ENCODE results near the gene HOXC9. TPM values are rescaled to one million over a fixed set of nuclear protein-coding genes. Genes with fewer than 3 reads are reported as not detected.
"Not testable (repeated sequence)": the region's sequence is repeated elsewhere in the genome, so short reads cannot be mapped to it uniquely, and the experiment has no call there.

Gene HOXC9
- polyA plus RNA-seq, 6 donors from 2014 or later = not detected

GRCh38 chr12:54038284-54038870, 38.4 kb downstream of the HOXC9 start:
- Mint-ChIP-seq H3K9me3 (peaks cover 0 to 6% (median 0%) of the 10 kb centered on the region in 7 donors), H3K27ac (no peak overlapping the region), H3K27me3 (peaks cover 83 to 96% (median 96%) of the 10 kb centered on the region in 3 donors), H3K4me1 (peaks cover 6 to 11% (median 9%) of the 10 kb centered on the region in 3 donors), H3K36me3 (no peaks in the 10 kb centered on the region), H3K4me3 (no peak overlapping the region)
- DNase-seq = no peak
- no peak for ATAC-seq (ENCODE audit: low read depth in 2 of 2)

GRCh38 chr12:54038871-54039414, 39.0 kb downstream of the HOXC9 start:
- DNase-seq (no peak), ATAC-seq (ENCODE audit: low read depth in 2 of 2) (no peak)
- H3K4me3 Mint-ChIP-seq = no peak overlapping the region
- H3K9me3 Mint-ChIP-seq = peaks cover 0 to 6% (median 0%) of the 10 kb centered on the region in 7 donors
- H3K36me3 Mint-ChIP-seq = no peaks in the 10 kb centered on the region
- H3K27ac Mint-ChIP-seq = no peak overlapping the region
- peaks cover 4 to 9% (median 8%) of the 10 kb centered on the region in 3 donors for H3K4me1 Mint-ChIP-seq
- peaks cover 85 to 99% (median 96%) of the 10 kb centered on the region in 3 donors for H3K27me3 Mint-ChIP-seq

- H3K27ac Mint-ChIP-seq = peak overlapping the region in 1 of 6 donors; percentile 25
Measured at GRCh38 chr12:54039417-54040147, 39.6 kb downstream of the HOXC9 start.

GRCh38 chr12:54040148-54040494, 40.2 kb downstream of the HOXC9 start:
- H3K27ac Mint-ChIP-seq = peak overlapping the region in 2 of 6 donors; percentile 25 to 27
- peaks cover 0 to 4% (median 0%) of the 10 kb centered on the region in 7 donors for H3K9me3 Mint-ChIP-seq
- peaks cover 89 to 100% (median 100%) of the 10 kb centered on the region in 3 donors for H3K27me3 Mint-ChIP-seq
- DNase-seq (no peak), ATAC-seq (ENCODE audit: low read depth in 2 of 2) (no peak)
- peak overlapping the region in 2 of 8 donors; percentile 9 to 19 for H3K4me3 Mint-ChIP-seq
- H3K36me3 Mint-ChIP-seq = no peaks in the 10 kb centered on the region
- H3K4me1 Mint-ChIP-seq = peaks cover under 1 to 6% (median under 1%) of the 10 kb centered on the region in 3 donors

More at GRCh38 chr12:54039417-54040147, 39.6 kb downstream of the HOXC9 start:
- Mint-ChIP-seq H3K36me3 (no peaks in the 10 kb centered on the region), H3K4me1 (peaks cover 3 to 9% (median 4%) of the 10 kb centered on the region in 3 donors), H3K4me3 (peak overlapping the region in 1 of 8 donors; percentile 19), H3K9me3 (peaks cover 0 to 4% (median 0%) of the 10 kb centered on the region in 7 donors), H3K27me3 (peaks cover 87 to 100% (median 100%) of the 10 kb centered on the region in 3 donors)
- DNase-seq (no peak), ATAC-seq (ENCODE audit: low read depth in 2 of 2) (no peak)

GRCh38 chr12:54040648-54041047, 40.7 kb downstream of the HOXC9 start:
- Mint-ChIP-seq H3K27me3 (peaks cover 89 to 100% (median 100%) of the 10 kb centered on the region in 3 donors), H3K36me3 (no peaks in the 10 kb centered on the region), H3K4me3 (peak overlapping the region in 1 of 8 donors; percentile 9), H3K4me1 (peaks cover 0 to 5% (median 0%) of the 10 kb centered on the region in 3 donors), H3K9me3 (peaks cover 0 to 4% (median 0%) of the 10 kb centered on the region in 7 donors), H3K27ac (no peak overlapping the region)
- ATAC-seq (ENCODE audit: low read depth in 2 of 2) (no peak), DNase-seq (no peak)

- Mint-ChIP-seq H3K27ac (no peak overlapping the region), H3K4me3 (no peak overlapping the region), H3K27me3 (peaks cover 89 to 100% (median 100%) of the 10 kb centered on the region in 3 donors), H3K36me3 (peaks cover 0 to 1% of the 10 kb centered on the region in 2 donors), H3K4me1 (peaks cover 0 to 5% (median 0%) of the 10 kb centered on the region in 3 donors), H3K9me3 (peaks cover 0 to 4% (median 0%) of the 10 kb centered on the region in 7 donors)
- no peak for DNase-seq
- ATAC-seq (ENCODE audit: low read depth in 2 of 2) = no peak
Measured at GRCh38 chr12:54041097-54041690, 41.2 kb downstream of the HOXC9 start.

- not testable (repeated sequence) for H3K4me3 Mint-ChIP-seq; DNase-seq; ATAC-seq (ENCODE audit: low read depth in 2 of 2); H3K4me1 Mint-ChIP-seq; H3K9me3 Mint-ChIP-seq; H3K27ac Mint-ChIP-seq; H3K36me3 Mint-ChIP-seq
- peaks cover 90 to 100% (median 100%) of the 10 kb centered on the region in 3 donors for H3K27me3 Mint-ChIP-seq
Measured at GRCh38 chr12:54042033-54042432, 42.1 kb downstream of the HOXC9 start.

GRCh38 chr12:54042970-54043853, 43.3 kb downstream of the HOXC9 start:
- Mint-ChIP-seq H3K36me3 (peaks cover 0 to 5% of the 10 kb centered on the region in 2 donors), H3K9me3 (peaks cover 0 to 4% (median 0%) of the 10 kb centered on the region in 7 donors), H3K4me1 (peaks cover 7 to 16% (median 15%) of the 10 kb centered on the region in 3 donors), H3K27me3 (peaks cover 87 to 100% (median 100%) of the 10 kb centered on the region in 3 donors), H3K4me3 (no peak overlapping the region), H3K27ac (peak overlapping the region in 1 of 6 donors; percentile 55)
- no peak for ATAC-seq (ENCODE audit: low read depth in 2 of 2)
- DNase-seq = no peak

- Mint-ChIP-seq H3K4me1 (peaks cover 7 to 16% (median 15%) of the 10 kb centered on the region in 3 donors), H3K4me3 (no peak overlapping the region), H3K36me3 (peaks cover 0 to 5% of the 10 kb centered on the region in 2 donors), H3K27ac (no peak overlapping the region), H3K27me3 (peaks cover 91 to 100% (median 99%) of the 10 kb centered on the region in 3 donors), H3K9me3 (peaks cover 0 to 4% (median 0%) of the 10 kb centered on the region in 7 donors)
- ATAC-seq (ENCODE audit: low read depth in 2 of 2) (no peak), DNase-seq (no peak)
Measured at GRCh38 chr12:54044425-54045103, 44.6 kb downstream of the HOXC9 start.

- Mint-ChIP-seq H3K9me3 (peaks cover 0 to 4% (median 0%) of the 10 kb centered on the region in 7 donors), H3K27ac (no peak overlapping the region), H3K36me3 (peaks cover 0 to 5% of the 10 kb centered on the region in 2 donors), H3K27me3 (peaks cover 91 to 100% (median 99%) of the 10 kb centered on the region in 3 donors), H3K4me3 (no peak overlapping the region), H3K4me1 (peaks cover 12 to 21% (median 21%) of the 10 kb centered on the region in 3 donors)
- no peak for DNase-seq
- no peak for ATAC-seq (ENCODE audit: low read depth in 2 of 2)
Measured at GRCh38 chr12:54045401-54045800, 45.4 kb downstream of the HOXC9 start.

- Mint-ChIP-seq H3K27ac (no peak overlapping the region), H3K4me3 (peak overlapping the region in 2 of 8 donors; percentile 12 to 64)
- ATAC-seq (ENCODE audit: low read depth in 2 of 2) = no peak
Measured at GRCh38 chr12:54045868-54046521, 46.0 kb downstream of the HOXC9 start.

More at GRCh38 chr12:54045868-54046521, 46.0 kb downstream of the HOXC9 start:
- Mint-ChIP-seq H3K27me3 (peaks cover 92 to 100% (median 99%) of the 10 kb centered on the region in 3 donors), H3K9me3 (peaks cover 0 to 3% (median 0%) of the 10 kb centered on the region in 7 donors), H3K4me1 (peaks cover 14 to 27% (median 25%) of the 10 kb centered on the region in 3 donors), H3K36me3 (peaks cover 0 to 6% of the 10 kb centered on the region in 2 donors)
- DNase-seq = no peak

Data from naive B cell (primary cell).